RWPE2 (cell line): ENCODE measurements around the gene RTN4.
A peak's percentile ranks its signal among the peaks of the same experiment; 100 is the strongest.

ENCODE experiments used
- ATAC-seq: fragments of 200-7000 bp; cut with Tn5 transposase; 3 replicates; pipeline ENCODE4 v1.9.1; 2021; ENCODE audit warnings: low read depth
- DNase-seq: peaks from one replicate; pipeline ENCODE4 v3.0.0-alpha.2; 2020; ENCODE audit warnings: low spot score
- H3K27ac ChIP-seq: fragments of 450-650 bp; 2 replicates; pipeline ENCODE4 v1.5.1; 2017; ENCODE audit warnings: mild to moderate bottlenecking; ENCODE audit not compliant: poor library complexity, severe bottlenecking
- H3K27me3 ChIP-seq: fragments of 250-450 bp; sonication (Bioruptor Pico); 2 replicates; pipeline ENCODE4 v1.5.1; 2021; ENCODE audit warnings: mild to moderate bottlenecking, moderate library complexity; ENCODE audit not compliant: insufficient read depth, poor library complexity, severe bottlenecking
- H3K36me3 ChIP-seq: fragments of 250-450 bp; sonication (Bioruptor Pico); 2 replicates; pipeline ENCODE4 v1.5.1; 2020; ENCODE audit warnings: low read depth, mild to moderate bottlenecking, moderate library complexity
- H3K4me1 ChIP-seq: fragments of 250-450 bp; sonication (Bioruptor Pico); 2 replicates; pipeline ENCODE4 v1.5.1; 2021; ENCODE audit warnings: mild to moderate bottlenecking, moderate library complexity; ENCODE audit not compliant: insufficient read depth, poor library complexity, severe bottlenecking
- H3K4me3 ChIP-seq: fragments of 250-450 bp; sonication (Bioruptor Pico); 2 replicates; pipeline ENCODE4 v1.5.1; 2021; ENCODE audit warnings: mild to moderate bottlenecking, moderate library complexity; ENCODE audit not compliant: severe bottlenecking
- H3K9me3 ChIP-seq: fragments of 250-450 bp; sonication (Bioruptor Pico); 2 replicates; pipeline ENCODE4 v1.5.1; 2021; ENCODE audit warnings: mild to moderate bottlenecking, moderate library complexity; ENCODE audit not compliant: severe bottlenecking
- CTCF ChIP-seq: fragments of 450-650 bp; IDR thresholded peaks from one replicate; pipeline ENCODE4 v1.5.1; 2017; ENCODE audit warnings: mild to moderate bottlenecking, moderate library complexity; ENCODE audit not compliant: poor library complexity, severe bottlenecking

Gene RTN4

DNA sequence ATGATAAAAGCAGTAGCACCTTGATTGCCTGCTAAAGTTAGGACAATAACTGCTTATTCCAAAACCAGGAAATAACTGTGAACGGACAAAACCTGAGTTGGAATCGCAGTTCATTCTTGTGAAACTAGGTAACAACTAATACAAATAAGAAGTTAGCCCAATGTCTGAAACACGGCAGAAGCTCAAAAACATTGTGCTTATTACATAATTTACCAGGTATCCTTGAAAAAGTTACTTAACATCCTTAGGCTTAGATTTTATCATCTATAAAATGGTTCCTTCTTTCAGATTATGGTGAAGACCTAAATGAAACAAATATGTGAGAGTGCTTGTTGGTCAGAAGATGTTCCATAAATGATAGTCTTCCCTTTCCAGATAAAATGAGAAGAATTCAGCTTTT lies 32.4 kb downstream of the RTN4 start:
- DNase-seq: no peak
- Histone ChIP-seq H3K4me1 (peaks cover 72% of the 10 kb centered on the region), H3K27ac (peak overlapping the region; percentile 63), H3K9me3 (no peaks in the 10 kb centered on the region), H3K27me3 (no peaks in the 10 kb centered on the region), H3K36me3 (peaks cover 33% of the 10 kb centered on the region), H3K4me3 (no peak overlapping the region)
- ATAC-seq: no peak
- no peak for TF ChIP-seq CTCF

GRCh38 chr2:55017428-55017827 lies 32.8 kb downstream of the RTN4 start:
- H3K27me3 ChIP-seq: no peaks in the 10 kb centered on the region
- H3K4me1 ChIP-seq: peaks cover 76% of the 10 kb centered on the region
- ATAC-seq (no peak), DNase-seq (no peak)
- H3K4me3 ChIP-seq: no peak overlapping the region
- TF ChIP-seq CTCF: no peak
- peaks cover 33% of the 10 kb centered on the region for H3K36me3 ChIP-seq
- H3K9me3 ChIP-seq: no peaks in the 10 kb centered on the region
- H3K27ac ChIP-seq: peak overlapping the region; percentile 63

GRCh38 chr2:55014962-55015939 lies 35.0 kb downstream of the RTN4 start:
- no peak overlapping the region for H3K4me3 ChIP-seq
- TF ChIP-seq CTCF: peak; percentile 90
- no peaks in the 10 kb centered on the region for H3K27me3 ChIP-seq
- H3K27ac ChIP-seq: peak overlapping the region; percentile 63
- no peak for DNase-seq
- peaks cover 37% of the 10 kb centered on the region for H3K36me3 ChIP-seq
- H3K4me1 ChIP-seq: peaks cover 87% of the 10 kb centered on the region
- peak; percentile 71 for ATAC-seq
- H3K9me3 ChIP-seq: no peaks in the 10 kb centered on the region

- no peaks in the 10 kb centered on the region for H3K27me3 ChIP-seq
- DNase-seq: no peak
- no peak for TF ChIP-seq CTCF
- H3K27ac ChIP-seq: peak overlapping the region; percentile 63
- no peak overlapping the region for H3K4me3 ChIP-seq
- peaks cover 38% of the 10 kb centered on the region for H3K36me3 ChIP-seq
- no peak for ATAC-seq
- H3K4me1 ChIP-seq: peaks cover 89% of the 10 kb centered on the region
- H3K9me3 ChIP-seq: no peaks in the 10 kb centered on the region
These were observed 36.3 kb downstream of the RTN4 start for GRCh38 chr2:55013936-55014335.
